Choroid plexus epithelial cell (primary cell): Measurements from ENCODE around the gene MGST2.
"Not testable (repeated sequence)": the region's sequence is repeated elsewhere in the genome, so short reads cannot be mapped to it uniquely, and the experiment has no call there.

Experiments
- DNase-seq: peaks from one replicate; pipeline ENCODE4 v3.0.0-alpha.2; 2010; ENCODE audit warnings: low read depth
- H3K4me3 ChIP-seq: 2 replicates; pipeline ENCODE4 v1.5.1; 2011; ENCODE audit warnings: low read depth, mild to moderate bottlenecking, control low read depth, low read length, moderate library complexity
- TF ChIP-seq, protein P1 (sequence below): conservative IDR thresholded peaks from 2 replicates; pipeline ENCODE4 v1.5.1; 2011; ENCODE audit warnings: low read depth, mild to moderate bottlenecking, control low read depth, inconsistent platforms, low read length, moderate library complexity

The MGST2 gene

DNA sequence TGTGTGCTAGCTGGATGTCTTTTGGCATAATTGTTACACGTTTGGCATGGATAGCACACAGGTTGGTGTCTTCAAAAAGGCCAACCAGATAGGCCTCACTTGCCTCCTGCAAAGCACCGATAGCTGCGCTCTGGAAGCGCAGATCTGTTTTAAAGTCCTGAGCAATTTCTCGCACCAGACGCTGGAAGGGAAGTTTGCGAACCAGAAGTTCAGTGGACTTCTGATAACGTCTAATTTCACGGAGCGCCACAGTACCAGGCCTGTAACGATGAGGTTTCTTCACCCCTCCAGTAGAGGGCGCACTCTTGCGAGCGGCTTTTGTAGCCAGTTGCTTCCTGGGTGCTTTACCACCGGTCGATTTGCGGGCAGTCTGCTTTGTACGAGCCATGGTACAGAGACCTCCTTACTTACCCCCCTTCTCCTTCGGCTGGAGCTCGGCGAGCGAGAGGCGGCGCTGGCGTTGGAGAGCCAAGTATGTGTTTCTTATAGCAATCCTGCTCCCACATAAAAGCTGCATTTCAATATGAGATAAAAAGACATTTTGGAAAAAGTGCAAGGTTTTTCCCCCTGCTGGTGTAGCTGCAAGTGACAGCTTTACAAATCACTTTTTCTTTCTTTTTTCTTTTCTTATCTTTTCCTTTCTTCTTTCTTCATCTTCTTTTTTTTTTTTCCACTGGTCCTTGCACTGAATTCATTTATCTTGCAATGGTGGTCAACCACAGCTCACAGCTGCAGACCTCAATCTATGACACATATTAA is 32.7 kb downstream of the MGST2 start:
- TF ChIP-seq, protein P1, sequence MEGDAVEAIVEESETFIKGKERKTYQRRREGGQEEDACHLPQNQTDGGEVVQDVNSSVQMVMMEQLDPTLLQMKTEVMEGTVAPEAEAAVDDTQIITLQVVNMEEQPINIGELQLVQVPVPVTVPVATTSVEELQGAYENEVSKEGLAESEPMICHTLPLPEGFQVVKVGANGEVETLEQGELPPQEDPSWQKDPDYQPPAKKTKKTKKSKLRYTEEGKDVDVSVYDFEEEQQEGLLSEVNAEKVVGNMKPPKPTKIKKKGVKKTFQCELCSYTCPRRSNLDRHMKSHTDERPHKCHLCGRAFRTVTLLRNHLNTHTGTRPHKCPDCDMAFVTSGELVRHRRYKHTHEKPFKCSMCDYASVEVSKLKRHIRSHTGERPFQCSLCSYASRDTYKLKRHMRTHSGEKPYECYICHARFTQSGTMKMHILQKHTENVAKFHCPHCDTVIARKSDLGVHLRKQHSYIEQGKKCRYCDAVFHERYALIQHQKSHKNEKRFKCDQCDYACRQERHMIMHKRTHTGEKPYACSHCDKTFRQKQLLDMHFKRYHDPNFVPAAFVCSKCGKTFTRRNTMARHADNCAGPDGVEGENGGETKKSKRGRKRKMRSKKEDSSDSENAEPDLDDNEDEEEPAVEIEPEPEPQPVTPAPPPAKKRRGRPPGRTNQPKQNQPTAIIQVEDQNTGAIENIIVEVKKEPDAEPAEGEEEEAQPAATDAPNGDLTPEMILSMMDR, result peak; percentile 46
- H3K4me3 ChIP-seq, DNase-seq: not testable (repeated sequence)

DNA sequence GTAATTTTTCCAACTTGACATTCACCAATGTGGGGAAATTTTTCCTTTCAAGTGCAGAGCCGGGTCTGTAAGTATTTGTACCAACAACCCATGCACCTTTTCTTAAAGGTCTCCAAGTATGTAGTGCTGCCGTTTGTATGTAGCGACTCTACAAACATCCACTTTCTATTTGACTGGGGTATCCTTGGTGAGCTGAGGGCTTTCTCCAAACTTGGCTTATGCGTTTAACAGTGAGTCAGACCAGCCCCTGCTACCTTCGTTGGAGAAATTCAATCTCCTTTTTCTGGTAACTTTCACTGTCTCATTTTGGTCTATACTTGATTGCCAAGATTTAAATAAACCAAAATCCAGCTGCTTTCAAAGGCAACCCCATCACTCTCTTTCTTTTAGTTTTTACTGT is 34.9 kb downstream of the MGST2 start:
- TF ChIP-seq, protein P1, result no peak
- H3K4me3 ChIP-seq, result no peak overlapping the region
- no peak for DNase-seq

DNA sequence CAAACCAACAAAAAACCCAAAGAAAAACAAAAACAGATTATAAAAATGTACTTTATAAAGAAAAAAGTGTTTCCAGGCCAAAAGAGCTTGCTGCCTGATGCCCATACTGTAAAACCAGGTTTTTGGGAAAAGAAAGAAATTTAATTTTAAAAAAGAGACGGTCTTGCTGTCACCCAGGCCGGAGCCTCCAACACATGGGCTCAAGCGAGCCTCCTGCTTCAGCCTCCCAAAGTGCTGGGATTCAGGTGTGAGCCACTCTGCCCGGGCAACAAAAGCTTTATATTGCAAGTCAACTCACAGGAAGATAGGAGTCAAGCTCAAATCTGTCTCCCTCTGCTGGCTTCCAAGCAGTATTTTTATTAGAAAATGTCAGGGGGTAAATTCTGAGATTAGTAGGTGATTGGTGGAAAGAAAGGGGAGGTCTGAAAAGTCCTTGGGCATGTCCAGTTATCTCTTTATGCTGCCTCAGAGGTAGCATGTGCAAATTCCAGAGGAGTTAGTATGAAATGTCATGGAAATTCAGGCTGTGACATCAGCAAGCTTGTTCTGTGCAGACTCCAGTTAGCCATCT is 39.4 kb downstream of the MGST2 start:
- peak; percentile 41 for DNase-seq
- TF ChIP-seq, protein P1, result peak; percentile 45
- H3K4me3 ChIP-seq, result no peak overlapping the region

DNA sequence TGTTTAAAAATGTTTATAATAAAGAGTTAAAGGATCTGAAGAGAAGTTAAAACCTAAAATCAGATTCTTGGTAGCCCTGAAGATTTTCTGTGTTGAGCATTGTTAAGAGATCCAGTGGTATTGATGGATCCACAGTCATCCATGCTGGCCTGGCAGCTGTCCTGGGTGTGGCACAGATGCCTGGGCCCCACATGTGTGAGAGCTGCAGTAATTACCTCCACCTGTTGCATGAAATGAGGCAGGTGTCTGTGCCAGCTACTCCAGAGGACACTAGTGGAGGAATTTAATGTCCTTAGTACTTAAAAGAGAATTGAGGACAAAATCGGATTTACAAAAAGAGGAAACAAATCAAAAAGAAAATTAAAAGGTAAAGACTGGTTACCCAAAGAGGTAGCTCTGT is 44.0 kb downstream of the MGST2 start:
- DNase-seq, result no peak
- TF ChIP-seq, protein P1, result no peak
- H3K4me3 ChIP-seq, result no peak overlapping the region

DNA sequence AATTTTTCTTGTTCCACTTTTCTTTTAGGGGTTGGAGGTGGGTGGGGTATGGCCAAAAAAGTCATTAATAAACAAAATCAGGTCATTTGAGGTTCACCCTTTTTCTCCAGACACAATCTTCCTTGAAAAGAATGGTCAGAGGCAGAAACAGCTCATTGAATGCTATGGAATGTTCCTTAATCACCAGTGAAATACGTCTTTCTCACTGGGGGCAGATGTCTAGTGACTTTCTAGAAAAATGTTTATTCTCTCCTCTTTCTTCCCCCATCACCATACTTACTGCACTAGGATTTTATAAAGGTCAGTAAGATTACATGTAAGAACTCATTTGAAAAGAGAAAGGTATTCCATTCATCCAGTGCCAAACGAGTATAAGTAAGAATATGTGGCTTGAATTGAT is 44.5 kb downstream of the MGST2 start:
- H3K4me3 ChIP-seq, result no peak overlapping the region
- no peak for DNase-seq
- TF ChIP-seq, protein P1, result no peak

DNA sequence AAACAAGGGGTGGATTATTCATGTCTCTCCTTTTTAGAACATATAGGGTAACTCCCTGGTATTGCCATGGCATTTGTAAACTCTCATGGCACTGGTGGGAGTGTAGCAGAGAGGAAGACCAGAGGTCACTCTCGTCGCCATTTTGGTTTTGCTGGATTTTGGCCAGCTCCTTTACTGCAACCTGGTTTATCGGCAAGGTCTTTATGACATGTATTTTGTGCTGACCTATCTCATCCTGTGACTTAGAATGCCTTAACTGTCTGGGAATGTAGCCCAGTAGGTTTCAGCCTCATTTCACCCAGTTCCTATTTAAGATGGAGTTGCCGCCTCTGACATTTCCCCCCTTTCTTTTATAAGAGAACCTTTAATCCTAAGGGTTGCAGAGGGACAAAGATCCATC is 45.8 kb downstream of the MGST2 start:
- no peak for DNase-seq
- TF ChIP-seq, protein P1, result no peak
- H3K4me3 ChIP-seq, result no peak overlapping the region

DNA sequence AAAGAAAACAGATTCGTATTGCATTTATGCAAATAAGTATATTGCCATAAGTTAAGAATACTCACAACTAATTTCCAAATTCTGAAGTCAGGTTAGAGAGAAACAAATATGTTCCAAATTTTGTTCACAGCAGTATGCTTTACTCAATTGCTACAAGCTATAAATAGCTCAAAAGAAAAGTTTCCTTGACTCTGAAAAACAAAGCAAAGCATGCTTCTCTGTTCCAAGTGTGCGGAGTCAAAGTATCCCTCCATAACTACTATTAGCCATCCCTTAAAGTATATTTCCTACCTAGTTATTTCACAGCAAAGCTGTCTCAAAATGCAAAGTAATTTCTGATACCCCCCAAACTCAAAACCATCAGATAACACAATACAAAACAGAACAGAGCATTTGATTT is 47.3 kb downstream of the MGST2 start:
- TF ChIP-seq, protein P1, result no peak
- H3K4me3 ChIP-seq, result no peak overlapping the region
- DNase-seq, result no peak
